ENCODE data around the gene GP1BA.

The GP1BA gene

GRCh38 chr17:4931963-4932362 is at the start of gene GP1BA:
GP1BA (plus strand) TSS chr17:4932277; CDS start chr17:4932605, 328 bp downstream.
- DNase-seq: no peak
- intact Hi-C loops (cut with DNase I): no loop called here

GRCh38 chr17:4884489-4884888 is 47.6 kb upstream of the GP1BA start:
- no peak for DNase-seq
- intact Hi-C loops (cut with DNase I): loop anchor here (10.0 kb wide), 1 partner anchor 50 kb away; the partner anchor contains the start of gene MINK1

- DNase-seq: no peak
Observed at GRCh38 chr17:4886830-4887229, 45.2 kb upstream of the GP1BA start.

GRCh38 chr17:4887581-4887980 is 44.5 kb upstream of the GP1BA start:
- intact Hi-C loops (cut with DNase I): loop anchor here (5.0 to 10.0 kb wide), 2 partner anchors 53 to 155 kb away; partner anchors contain the start of genes MED11 and MINK1
- DNase-seq: no peak

More at GRCh38 chr17:4886830-4887229, 45.2 kb upstream of the GP1BA start:
- intact Hi-C loops (cut with DNase I): loop anchor here (5.0 to 10.0 kb wide), 2 partner anchors 52 to 155 kb away; partner anchors contain the start of genes MED11 and MINK1

GRCh38 chr17:4891411-4892410 is 40.4 kb upstream of the GP1BA start:
- intact Hi-C loops (cut with DNase I): no loop called here
- DNase-seq: no peak

- DNase-seq: no peak
- intact Hi-C loops (cut with DNase I): no loop called here
Observed at GRCh38 chr17:4892499-4893221, 39.4 kb upstream of the GP1BA start.

GRCh38 chr17:4893272-4893671 is 38.8 kb upstream of the GP1BA start:
- intact Hi-C loops (cut with DNase I): no loop called here
- DNase-seq: no peak

GRCh38 chr17:4893721-4894560 is 38.1 kb upstream of the GP1BA start:
- no peak for DNase-seq
- intact Hi-C loops (cut with DNase I): no loop called here

GRCh38 chr17:4895121-4895520 is 37.0 kb upstream of the GP1BA start:
- intact Hi-C loops (cut with DNase I): no loop called here

GRCh38 chr17:4895657-4896331 is 36.3 kb upstream of the GP1BA start:
- intact Hi-C loops (cut with DNase I): no loop called here
- DNase-seq: no peak

More at GRCh38 chr17:4895121-4895520, 37.0 kb upstream of the GP1BA start:
- no peak for DNase-seq

- intact Hi-C loops (cut with DNase I): no loop called here
- no peak for DNase-seq
Observed at GRCh38 chr17:4896332-4897197, 35.5 kb upstream of the GP1BA start.

GRCh38 chr17:4897198-4897687 is 34.8 kb upstream of the GP1BA start:
- no peak for DNase-seq
- intact Hi-C loops (cut with DNase I): no loop called here

GRCh38 chr17:4897785-4898184 is 34.3 kb upstream of the GP1BA start:
- intact Hi-C loops (cut with DNase I): no loop called here
- no peak for DNase-seq

GRCh38 chr17:4898351-4898750 is 33.7 kb upstream of the GP1BA start:
- intact Hi-C loops (cut with DNase I): no loop called here

GRCh38 chr17:4898927-4899326 is 33.1 kb upstream of the GP1BA start:
- intact Hi-C loops (cut with DNase I): no loop called here
- peak in 1 of 42 donors; percentile 21 for DNase-seq

More at GRCh38 chr17:4898351-4898750, 33.7 kb upstream of the GP1BA start:
- DNase-seq: no peak

- DNase-seq: peak; percentile 62 to 96 (median 86)
- intact Hi-C loops (cut with DNase I): loop anchor here (10.0 kb wide), 1 partner anchor 165 kb away; no protein-coding TSS in a partner anchor
Observed at GRCh38 chr17:4899341-4900230, 32.5 kb upstream of the GP1BA start, which contains the start of gene C17orf107. C17orf107 (plus strand) TSS chr17:4899536; CDS start chr17:4899763, 227 bp downstream.
